ENCODE measurements around the gene RNF44.

DNA sequence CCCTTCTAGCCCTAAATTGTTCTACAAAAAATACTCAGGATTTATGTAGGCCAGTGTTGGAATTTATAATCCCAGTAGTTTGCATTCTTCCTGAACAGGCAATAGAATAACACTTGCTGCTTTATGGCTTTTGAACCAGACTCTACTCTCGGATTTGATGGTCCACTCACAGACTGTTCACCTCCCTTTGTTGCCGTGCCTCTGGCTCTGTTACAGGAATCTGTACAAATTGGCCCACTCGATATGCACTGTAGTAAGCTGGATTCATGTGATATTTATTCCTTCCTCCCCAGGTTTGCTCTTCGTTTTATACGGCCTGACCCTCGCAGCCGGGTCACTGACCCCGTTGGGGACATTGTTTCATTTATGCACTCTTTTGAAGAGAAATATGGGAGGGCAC lies 45.3 kb downstream of the RNF44 start:
- TF ChIP-seq, protein P1, sequence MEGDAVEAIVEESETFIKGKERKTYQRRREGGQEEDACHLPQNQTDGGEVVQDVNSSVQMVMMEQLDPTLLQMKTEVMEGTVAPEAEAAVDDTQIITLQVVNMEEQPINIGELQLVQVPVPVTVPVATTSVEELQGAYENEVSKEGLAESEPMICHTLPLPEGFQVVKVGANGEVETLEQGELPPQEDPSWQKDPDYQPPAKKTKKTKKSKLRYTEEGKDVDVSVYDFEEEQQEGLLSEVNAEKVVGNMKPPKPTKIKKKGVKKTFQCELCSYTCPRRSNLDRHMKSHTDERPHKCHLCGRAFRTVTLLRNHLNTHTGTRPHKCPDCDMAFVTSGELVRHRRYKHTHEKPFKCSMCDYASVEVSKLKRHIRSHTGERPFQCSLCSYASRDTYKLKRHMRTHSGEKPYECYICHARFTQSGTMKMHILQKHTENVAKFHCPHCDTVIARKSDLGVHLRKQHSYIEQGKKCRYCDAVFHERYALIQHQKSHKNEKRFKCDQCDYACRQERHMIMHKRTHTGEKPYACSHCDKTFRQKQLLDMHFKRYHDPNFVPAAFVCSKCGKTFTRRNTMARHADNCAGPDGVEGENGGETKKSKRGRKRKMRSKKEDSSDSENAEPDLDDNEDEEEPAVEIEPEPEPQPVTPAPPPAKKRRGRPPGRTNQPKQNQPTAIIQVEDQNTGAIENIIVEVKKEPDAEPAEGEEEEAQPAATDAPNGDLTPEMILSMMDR (conservative IDR thresholded peaks at IDR 0.05; ENCODE audit: low read length), result no peak
- no peak for TF ChIP-seq EZH2phosphoT487 (IDR thresholded peaks at IDR 0.05; ENCODE audit: borderline replicate concordance, low read depth, low read length)
